Measurements from ENCODE around the gene ARMH3. TPM values are rescaled to one million over a fixed set of nuclear protein-coding genes. Genes with fewer than 3 reads are reported as not detected.

ARMH3 gene
- total RNA-seq, 1 experiment from 2014 or later: 6.9 TPM

GRCh38 chr10:101797403-101798059 lies 258.4 kb downstream of the ARMH3 start:
- DNase-seq (ENCODE audit: low read depth): no peak

Other genes starting within 250 kb of the ARMH3 start
- 48.4 and 66.4 TPM in 2 replicates for gene OGA, start 237.7 kb downstream of the ARMH3 start, total RNA-seq (2014; rRNA removed; shearing (Covaris generic))
- gene KCNIP2, start 212.4 kb downstream of the ARMH3 start, total RNA-seq (2014; rRNA removed; shearing (Covaris generic)): 0.07 and 0.57 TPM in 2 replicates
- 10.6 and 19.8 TPM in 2 replicates for gene HPS6, start 9.2 kb upstream of the ARMH3 start, total RNA-seq (2014; rRNA removed; shearing (Covaris generic))
- gene LDB1, start 64.2 kb upstream of the ARMH3 start, total RNA-seq (2014; rRNA removed; shearing (Covaris generic)): 19.2 and 25.0 TPM in 2 replicates
- 14.7 and 15.1 TPM in 2 replicates for gene PPRC1, start 76.9 kb upstream of the ARMH3 start, total RNA-seq (2014; rRNA removed; shearing (Covaris generic))
- 50.7 and 63.0 TPM in 2 replicates for gene NOLC1, start 96.2 kb upstream of the ARMH3 start, total RNA-seq (2014; rRNA removed; shearing (Covaris generic))
- 0.17 and 0.27 TPM in 2 replicates for gene ELOVL3, start 170.1 kb upstream of the ARMH3 start, total RNA-seq (2014; rRNA removed; shearing (Covaris generic))
- gene PITX3, start 185.3 kb upstream of the ARMH3 start, total RNA-seq (2014; rRNA removed; shearing (Covaris generic)): not detected in 2 replicates
- 34.4 and 54.7 TPM in 2 replicates for gene GBF1, start 189.4 kb upstream of the ARMH3 start, total RNA-seq (2014; rRNA removed; shearing (Covaris generic))